Thyroid gland (tissue), 4 donors: ENCODE measurements around the gene MTF2.

Experiments
- CTCF ChIP-seq, 6 experiments: fragments of 200-600 bp in 3 of 6; fragments of 450-650 bp in 3 of 6; sonication (generic) in 3 of 6; IDR thresholded peaks; one replicate each; pipeline ENCODE4 v1.5.1; 2016 to 2019; ENCODE audit warnings: antibody characterized with exemption in 6 of 6, mild to moderate bottlenecking in 2 of 6, inconsistent platforms in 1 of 6, moderate library complexity in 1 of 6
- POLR2A ChIP-seq, 2 donors: fragments of 450-650 bp; IDR thresholded peaks; one replicate each; pipeline ENCODE4 v1.6.1; 2017; ENCODE audit warnings: antibody characterized with exemption in 2 of 2, mild to moderate bottlenecking in 2 of 2, moderate library complexity in 1 of 2

GRCh38 chr1:93111561-93111960 is 32.5 kb downstream of the MTF2 start:
- TF ChIP-seq CTCF (IDR thresholded peaks at IDR 0.05) (no peak), POLR2A (IDR thresholded peaks at IDR 0.05) (no peak)
